Measurements from ENCODE around the gene LCA5L.

The LCA5L gene

DNA sequence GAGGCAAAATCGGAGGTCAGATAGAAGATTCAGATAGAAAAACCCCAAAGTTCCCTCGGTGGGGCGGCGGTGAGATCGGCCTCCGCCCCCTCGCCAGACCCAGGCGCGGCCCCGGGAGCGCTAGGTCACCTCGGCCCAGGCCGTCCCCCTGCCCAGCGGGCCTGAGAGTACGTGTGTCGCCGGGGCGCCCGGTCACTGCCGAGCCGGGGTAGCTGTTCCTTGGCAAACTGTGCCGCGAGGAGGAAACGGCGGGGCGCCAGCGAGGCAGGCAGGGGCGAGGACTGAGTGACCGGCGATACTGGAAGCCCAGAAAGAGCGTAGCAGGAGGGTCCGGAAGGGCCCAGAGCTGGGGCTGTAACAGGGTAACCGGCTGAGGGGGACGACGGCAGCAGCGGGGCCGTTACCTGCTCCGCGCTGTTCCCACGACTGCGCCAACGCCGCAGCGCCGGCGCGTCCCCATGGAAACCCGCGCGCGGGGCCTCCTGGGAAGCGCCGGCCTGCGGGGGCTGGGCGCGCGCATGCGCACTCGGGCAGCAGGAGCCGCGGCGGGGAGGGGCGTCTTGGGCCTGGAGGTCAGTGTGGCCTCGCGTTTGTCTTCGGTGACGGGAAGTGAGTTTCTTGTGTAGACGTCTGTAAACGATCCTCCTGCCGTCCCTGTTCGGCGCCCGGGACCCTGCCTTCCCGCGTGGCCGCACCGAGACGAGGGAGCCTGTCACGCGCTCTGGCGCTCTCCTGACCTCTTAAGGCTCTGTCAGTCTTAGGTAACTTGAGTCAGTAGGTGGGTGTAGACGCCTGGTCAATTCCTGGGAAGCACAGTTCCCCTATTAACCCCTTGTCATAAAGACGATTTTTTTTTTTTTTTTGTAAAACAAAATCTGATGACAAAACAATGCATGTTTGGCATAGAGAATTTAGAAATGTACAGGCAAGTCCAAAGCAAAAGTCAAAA is at the start of gene LCA5L:
Gene LCA5L (minus strand): TSS at position 458 of the 949 bp plus-strand sequence. CDS start 17,285 bp downstream, outside the sequence.
- DNase-seq, result peak; percentile 78 to 90 (median 87)

DNA sequence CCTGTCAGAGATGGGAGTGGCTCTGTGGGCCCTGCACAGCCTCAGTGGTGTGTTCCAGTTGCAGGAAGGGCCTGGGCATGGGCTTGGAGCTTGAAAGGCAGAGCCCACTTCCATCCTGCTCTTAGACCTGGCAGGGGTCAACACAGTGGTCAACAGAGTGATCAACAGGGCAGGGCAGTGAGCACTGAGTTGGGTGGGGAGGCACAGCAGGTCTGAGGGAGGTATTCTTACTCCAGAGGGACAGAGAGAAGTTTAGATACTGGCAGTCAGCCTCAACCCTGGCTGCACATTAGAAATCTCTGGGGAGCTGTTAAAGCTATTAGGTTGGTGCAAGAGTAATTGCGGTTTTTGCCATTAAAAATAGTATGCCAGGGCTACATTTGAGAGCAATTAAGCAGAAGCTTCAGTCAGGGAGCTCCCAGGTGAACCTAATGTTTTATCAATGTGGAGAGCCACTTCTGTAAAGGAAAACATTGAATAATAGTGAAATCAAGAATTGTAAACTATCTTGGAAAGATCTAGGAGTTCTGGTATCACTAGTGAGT is 43.9 kb upstream of the LCA5L start:
- DNase-seq, result no peak

DNA sequence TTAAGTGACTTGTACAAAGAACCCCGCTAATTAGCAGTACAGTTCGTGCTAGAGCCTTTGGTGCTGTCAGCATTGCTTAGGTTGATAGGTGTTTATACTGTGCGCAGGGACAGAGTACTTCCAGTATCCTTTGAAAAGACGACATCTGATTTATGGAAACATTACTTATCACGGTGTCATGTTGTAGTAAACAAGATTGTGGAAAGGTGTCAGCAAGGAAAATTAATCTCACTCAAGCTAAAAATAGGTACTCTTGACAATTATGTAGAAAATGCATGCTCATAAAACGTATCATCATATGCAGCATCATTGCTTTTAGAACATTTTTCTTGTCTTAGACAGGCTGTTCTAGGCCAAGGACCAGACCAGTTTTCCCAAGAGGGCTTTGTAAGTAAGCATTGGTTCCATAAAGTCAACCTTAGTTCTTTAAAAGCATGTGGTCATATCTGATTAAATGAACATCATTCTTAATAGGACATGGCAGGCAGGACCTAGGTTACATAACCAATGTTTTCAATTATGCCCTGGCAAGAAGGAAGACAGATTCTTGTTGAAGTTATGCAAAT is 39.2 kb upstream of the LCA5L start:
- no peak for DNase-seq

DNA sequence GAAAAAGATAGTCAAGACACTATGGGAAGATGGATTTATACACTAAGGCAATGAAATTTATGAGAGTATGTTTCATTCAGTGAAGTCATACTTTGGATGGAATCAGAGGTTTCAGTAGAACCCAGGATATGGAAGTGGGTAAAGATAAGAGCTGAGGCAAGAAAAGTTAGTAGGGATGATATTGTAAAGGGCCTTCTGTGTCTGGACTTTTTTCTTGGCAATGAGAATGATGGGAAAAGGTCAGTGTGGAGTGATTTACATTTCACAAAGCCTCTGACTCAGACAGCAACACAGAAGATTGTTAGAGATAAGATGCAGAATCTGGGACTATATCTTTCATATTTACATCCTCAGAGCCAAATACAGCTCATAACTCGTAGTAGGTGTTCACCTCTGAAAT is 38.3 kb upstream of the LCA5L start:
- DNase-seq, result no peak

DNA sequence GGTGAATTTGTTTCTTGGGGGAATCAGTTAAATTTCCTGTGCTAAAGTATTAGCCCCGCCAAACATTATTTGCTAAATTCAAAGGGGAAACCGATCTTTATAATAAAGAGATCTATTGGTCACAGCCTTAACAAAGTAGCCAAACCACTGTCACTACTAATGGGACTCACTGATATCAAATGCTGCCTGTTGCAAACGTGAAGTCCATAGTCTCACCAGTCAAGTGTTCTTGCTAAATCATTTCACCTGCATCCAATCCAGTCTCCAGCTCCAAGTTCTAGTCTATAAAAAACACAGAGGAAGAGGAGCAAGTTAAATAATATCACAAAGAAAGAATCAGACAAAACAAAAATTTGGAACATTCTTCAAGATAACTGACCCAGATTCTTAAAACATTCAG is 36.3 kb upstream of the LCA5L start:
- DNase-seq, result no peak

DNA sequence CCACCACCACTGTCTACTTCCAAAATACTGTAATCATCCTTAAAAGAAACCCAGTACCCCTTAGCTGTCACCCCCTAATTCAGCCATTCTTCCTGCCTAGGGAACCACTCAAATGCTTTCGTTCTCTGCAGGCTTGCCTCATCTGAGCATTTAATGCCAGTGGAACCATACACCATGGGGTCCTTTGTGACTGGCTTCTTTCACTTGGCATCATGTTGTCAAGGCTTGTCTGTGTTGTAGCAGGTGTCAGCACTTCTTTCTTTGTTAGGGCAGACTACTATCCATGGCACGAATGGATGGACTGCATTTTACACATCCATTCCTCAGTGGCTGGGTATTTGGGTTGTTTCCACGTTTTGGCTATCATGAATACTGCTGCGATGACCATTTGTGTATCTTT is 34.7 kb upstream of the LCA5L start:
- DNase-seq, result no peak

DNA sequence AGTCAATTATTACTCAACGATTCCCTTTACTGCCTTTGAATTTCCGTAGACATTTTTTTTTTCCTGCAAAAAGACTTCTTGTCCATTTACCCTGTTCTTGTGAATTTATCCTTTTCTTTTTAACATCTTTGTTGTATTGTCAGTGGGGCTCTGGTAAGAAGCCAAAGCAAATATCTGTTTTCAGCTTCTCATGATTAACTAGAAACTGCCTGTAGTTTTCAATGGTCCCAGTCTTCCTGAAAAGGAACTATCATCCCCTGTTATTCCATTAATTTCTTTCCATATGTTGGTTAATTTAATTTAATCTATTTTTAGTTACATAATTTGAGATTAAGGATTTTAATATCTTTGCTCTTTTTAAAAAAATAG is 34.2 kb upstream of the LCA5L start:
- DNase-seq, result no peak

DNA sequence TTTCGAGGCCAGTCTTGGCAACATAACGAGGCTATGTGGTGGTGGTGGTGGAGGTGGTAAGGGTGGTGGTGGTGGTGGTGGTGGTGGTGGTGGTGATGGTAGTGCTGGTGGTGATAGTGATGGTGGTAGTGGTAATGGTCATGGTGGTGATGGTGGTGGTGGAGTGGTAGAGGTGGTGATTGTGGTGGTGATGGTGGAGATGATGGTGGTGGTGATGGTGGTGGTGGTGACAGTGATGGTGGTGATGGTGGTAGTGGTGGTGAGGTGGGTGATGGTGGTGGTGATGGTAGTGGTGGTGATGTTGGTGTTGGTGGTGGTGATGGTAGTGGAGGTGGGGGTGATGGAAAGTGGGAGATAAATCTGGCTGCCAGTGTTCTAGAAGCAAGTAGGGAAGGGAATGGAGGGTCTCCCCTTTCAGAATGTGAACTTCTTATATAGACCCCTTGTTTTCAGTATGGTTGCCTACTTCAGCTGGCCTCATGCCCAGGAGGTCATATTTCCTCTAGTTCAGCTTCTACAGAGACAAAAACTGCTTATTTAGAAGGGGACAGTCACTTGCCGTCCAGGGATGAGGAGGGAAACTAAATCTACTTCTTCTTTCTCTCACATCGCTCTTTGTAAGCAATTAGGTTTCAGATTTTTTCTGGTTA is 33.7 kb upstream of the LCA5L start:
- no peak for DNase-seq

DNA sequence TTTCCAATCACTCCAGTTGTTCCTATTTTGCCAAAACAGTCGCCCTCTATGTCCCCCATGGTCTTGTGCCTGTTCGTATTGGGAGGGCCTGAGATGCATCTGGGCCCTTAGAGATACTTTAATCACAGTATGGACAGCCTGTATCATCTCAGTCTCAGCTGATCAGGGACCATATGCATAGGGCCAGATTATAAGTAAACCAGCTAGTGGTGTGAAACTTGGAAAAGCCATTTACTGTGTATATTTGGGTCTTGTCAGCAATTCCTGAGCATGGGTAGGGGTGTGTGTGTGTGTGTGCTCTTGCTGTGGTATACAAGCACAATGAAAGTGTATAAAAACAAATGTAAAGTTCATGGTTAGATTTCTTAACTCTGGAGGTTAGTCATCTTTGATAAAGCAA is 29.0 kb upstream of the LCA5L start:
- no peak for DNase-seq

DNA sequence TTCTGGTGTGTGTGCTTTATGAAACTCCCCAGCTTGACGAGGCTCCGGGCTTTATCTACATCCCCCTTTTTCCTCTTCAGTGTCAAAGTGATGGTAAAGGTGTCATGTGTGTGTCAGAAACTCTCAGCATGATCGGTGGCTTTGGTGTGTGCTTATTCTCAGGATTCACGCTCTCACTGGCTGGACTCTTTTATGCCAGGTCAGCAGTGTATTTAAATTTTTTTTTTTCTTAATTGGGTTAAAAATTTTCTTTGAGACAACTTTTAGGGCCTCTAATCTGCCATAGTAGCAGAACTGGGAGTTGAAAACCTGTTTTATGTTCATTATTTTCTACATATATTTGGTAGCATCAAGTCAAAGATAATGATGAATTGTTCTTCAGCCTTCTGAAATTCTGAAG is 27.2 kb upstream of the LCA5L start:
- DNase-seq, result no peak

DNA sequence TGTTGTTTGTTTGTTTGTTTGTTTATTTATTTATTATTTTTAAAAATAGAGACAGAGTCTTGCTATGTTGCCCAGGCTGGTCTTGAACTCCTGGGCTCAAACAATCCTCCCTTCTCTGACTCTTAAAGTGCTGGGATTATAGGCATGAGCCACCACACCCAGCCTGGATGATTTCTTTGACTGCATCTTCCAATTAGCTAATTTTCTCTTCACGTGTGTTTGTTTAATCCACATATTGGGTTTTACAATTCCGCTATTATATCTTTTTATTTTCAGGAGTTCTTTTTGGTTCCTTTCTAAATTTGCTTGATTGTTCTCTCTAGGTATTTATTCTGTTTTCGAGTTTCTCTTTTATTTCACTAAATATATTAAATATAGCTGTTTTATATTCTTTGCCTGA is 26.0 kb upstream of the LCA5L start:
- DNase-seq, result no peak

DNA sequence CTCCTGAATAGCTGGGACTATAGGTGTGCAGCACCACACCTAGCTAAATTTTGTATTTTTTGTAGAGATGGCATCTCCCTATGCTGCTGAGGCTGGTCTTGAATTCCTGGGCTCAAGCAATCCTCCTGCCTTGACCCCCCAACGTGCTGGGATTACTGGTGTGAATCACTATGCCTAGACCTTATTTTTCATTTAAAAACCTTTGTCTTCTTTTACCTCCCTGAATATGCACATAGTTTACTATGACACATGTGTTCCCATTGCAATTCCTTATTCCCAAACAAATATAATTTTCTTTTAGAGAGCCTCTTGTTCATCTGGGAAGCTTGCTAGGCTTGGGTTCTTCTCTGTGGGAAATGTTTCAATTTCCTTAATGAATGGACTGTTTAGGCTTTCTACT is 23.0 kb upstream of the LCA5L start:
- DNase-seq, result no peak

DNA sequence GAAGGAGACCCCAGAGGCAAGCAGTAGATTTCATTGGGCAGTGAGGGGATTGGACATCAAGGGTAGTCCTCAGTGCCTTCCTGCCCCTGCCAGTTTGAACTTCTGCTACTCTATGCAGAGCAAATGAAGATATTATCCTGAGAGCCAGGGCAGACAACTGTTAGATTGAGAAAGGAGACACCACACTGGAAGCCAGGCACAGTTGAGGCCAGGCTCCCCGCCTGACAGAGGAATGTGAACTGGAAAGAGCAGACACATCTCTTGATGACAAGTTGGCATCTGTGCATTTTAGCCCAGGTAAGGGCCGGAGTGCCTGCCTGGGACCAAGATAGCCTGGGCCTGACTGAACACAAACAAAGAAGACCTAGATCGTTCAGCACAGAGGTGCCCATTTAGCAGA is 22.2 kb upstream of the LCA5L start:
- no peak for DNase-seq

DNA sequence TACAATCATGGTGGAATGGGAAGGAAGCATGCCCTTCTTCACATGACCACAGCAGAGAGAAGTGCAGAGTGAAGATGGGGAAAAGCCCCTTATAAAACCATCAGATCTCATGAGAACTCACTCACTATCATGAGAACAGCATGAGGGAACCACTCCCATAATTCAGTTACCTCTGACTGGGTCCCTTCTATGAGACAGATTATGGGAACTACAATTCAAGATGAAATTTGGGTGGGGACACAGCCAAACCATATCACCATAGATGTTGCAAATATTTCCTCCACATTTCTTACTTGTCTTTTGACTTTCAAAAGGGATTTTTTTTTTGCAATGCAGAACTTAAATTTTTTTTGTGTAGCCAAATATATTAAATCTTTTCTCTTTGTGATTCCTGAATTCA is 21.0 kb upstream of the LCA5L start:
- no peak for DNase-seq

DNA sequence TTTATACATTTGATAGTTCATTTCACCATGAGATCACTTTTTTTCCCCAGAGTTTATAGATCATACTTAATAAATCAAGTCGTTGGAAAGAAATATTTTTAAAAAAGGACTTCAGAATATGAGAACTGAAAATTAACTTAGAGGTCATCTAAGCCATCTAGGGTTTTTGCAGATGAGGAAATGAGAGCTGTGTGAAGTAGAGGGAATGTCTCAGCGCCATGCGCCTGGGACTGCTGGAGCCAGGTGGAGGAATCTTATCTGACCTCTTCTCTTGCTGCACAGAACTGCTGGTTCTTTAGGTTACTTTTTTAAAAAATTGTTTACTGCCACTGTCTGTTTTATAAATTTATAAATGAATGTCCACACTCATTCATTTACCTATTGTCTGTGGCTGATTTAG is 17.7 kb upstream of the LCA5L start:
- no peak for DNase-seq

DNA sequence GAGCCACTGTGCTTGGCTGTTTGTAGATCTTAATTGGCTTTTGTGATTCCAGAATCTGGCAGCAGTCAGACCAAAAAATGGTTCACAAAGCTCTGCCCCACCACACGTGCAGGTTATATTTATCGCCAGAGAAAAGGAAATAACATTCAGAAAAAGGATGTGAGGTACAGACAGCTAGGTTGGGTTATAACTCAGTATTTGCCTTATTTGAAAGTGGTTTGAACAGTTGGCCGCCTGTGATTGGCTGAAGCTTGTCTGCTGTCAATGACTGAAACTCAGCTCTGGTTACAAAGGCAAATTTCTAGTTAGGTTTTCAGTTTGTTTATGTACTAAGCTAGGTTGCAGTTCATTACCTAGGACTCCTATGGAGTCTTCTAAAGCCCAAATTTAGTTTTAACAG is 15.8 kb upstream of the LCA5L start:
- no peak for DNase-seq

DNA sequence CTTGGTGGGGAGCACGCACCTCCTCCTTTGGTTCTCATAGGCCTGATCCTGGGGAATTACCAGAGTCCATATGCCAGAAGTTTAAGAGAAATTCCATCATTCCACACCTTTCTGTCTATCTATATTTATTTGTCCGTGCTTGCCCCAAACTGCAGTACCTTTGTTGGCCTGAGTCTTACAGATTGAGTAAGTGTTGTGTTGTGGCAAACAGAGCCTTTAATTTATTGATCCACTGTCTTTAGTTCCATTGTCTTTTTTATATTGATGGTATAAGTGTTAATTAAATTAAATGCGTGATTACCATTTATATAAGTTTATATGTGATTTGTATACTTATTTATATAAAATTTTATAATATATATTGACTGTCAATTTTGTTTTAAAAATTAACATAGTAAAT is 11.1 kb upstream of the LCA5L start:
- DNase-seq, result no peak

DNA sequence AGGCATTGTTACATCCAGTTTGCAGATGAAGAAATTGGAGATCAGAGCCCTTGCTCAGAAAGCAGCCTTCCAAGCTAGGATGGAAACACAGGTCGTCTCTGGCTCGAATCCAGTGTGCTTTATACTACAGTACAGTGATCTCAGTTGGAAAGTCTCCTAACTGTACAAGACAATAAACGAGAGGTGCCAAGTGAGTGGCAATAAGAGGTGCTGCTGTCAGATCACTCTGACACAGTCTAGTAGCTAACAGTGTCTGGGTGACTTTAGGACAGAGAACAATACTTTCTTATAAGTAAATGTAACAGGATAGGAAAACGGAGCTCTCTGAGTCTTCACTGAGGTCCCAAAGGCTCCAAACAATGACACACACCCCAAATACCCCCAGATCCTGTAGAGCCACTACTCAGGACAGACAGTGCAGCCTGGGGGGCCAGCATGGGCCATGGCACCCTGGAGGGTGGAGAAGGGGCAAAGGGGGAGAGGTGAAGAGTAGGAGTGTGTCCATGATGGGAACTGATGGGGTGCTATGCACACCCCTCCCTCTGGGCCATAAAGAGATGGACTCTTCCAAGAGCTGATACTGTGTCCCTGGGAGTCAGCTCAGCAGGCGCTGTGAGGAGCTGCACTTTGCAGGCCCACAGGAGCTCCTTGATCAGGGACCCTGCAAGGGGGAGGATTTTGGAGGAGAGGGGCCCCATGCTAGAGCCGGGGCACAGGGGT is 9.5 kb upstream of the LCA5L start:
- no peak for DNase-seq

DNA sequence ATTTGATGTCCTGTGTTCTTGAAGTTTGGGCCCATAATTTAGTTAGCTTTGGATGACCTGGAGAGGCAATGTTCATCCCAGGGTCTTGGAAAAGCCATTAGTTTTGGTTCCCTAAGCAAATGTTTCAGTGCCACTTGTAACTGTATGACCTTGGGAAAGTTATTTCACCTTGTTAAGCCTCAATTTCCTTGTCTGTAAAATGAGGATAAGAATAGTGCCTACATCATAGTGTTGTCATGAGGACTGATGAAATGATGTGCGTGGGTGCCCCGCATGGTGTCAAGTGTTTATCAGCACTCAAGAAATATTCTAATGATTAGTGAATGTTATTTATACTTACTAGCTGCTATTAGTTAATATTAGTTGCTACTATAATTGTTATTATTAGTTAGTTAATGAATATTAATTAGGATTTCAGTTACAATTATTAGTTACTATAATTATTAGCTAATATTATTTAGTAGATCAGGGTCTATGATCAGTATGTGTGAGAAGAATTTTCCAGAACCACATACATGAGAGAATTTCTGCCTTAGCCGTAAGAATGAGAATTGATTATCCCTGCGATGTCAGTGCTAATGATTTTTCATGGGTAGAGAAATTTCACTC is 8.1 kb upstream of the LCA5L start:
- no peak for DNase-seq

DNA sequence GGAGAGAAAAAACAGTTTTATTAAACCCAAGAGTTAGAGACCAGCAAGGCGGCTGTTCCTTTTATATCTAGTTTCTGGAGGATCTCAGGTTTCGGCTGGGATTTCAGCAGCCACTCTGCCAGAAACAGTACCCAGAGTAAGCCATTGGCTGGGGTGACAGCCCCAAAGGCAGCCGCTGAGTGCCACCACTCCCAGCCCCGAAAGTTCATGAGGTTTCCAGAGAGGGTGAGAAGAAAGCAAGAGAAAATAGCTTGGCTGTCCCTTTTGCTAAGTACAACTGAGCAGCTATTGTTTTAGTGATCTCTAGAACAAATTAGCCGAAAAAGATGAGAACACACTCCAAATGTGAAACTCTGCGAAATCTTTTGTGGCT is 7.4 kb upstream of the LCA5L start:
- DNase-seq, result no peak

DNA sequence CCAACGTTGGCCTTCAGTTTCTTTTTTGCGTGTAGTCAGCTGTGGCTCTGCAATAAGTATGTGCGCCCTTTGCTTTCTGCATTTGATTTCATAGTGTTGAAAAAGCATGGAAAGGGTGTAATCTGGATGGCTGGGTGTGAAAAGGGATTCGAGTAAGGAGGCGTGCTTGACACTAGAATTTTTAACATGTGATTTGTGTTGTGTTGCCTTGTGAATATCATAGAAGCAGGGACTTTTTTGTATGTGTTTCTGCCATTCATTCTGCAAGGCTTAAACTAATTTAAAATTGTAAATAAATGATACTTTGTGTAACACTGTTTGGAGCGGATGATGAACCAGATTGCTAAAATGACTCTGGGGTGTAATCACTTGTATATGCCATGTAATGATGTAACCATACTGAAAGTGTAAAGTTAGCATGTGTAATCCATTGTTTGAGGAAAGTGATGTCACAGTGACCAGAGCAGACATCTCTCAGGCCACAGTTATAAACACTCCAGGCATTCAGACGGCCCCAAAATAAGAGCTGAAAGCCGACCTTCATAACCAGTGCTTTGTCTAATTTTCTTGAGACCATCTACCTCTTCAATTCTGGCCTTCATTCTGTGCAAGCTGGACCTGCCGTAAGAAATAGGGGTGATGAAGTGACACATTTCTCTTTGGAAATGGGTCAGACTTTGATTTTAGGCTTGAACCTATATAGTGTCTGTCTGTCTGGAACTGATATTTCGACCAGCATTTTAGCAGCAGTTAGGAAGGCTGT is 6.8 kb upstream of the LCA5L start:
- no peak for DNase-seq
